Prostate gland (tissue), 2 donors: Measurements from ENCODE around the gene KLHL25.

Source experiments
- CTCF ChIP-seq, 4 experiments: fragments of 200-600 bp in 2 of 4; fragments of 450-650 bp in 2 of 4; sonication (generic) in 2 of 4; IDR thresholded peaks; 1 replicate in 3 of 4; 2 replicates in 1 of 4; pipeline ENCODE4 v1.5.1; 2016 to 2019; ENCODE audit warnings: antibody characterized with exemption in 4 of 4, mild to moderate bottlenecking in 2 of 4, moderate library complexity in 2 of 4
- POLR2A ChIP-seq: fragments of 450-650 bp; IDR thresholded peaks from one replicate; pipeline ENCODE4 v1.6.1; 2016; ENCODE audit warnings: antibody characterized with exemption, mild to moderate bottlenecking

- no peak for TF ChIP-seq CTCF (IDR thresholded peaks at IDR 0.05)
- no peak for TF ChIP-seq POLR2A
Measured at GRCh38 chr15:85745525-85746150, 49.1 kb downstream of the KLHL25 start.
